ENCODE measurements around the gene TNPO1. TPM values are rescaled to one million over a fixed set of nuclear protein-coding genes. Genes with fewer than 3 reads are reported as not detected.

Gene TNPO1
- total and polyA plus RNA-seq, 2 of the 13 experiments (the other 11 are each of a cell fraction or from before 2014, with no cell fraction given) = 26.7 to 123 TPM

DNA sequence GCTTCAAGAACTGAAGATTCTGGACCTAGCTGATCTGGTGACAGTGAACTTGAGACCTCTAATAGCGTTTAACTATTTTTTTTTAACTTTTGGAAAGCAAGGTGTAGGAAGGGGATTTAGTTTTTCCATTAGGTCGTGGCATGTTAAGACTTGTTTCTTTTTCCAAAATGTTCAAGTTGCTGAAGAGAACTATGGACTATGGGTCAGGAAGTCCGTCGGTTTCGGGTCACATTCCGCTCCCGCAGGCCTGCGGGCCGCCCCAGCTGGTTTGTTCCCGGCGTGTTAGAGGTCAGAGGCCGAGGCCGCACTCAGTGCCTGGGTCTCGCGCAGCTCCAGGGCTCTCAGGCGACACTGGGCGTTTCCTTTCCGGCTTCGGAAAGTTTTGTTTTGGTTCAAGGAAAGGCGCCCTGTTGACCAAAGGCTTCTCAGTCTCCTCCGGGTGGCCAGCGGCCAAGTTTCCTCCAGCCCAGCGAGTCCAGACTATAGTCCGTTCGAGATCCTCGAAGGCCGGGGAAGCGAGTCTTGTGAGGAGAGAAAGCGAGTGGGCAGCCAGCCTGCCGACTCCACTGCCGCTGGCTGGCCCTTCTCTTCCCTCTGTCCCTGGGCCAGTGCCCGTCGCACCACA lies 138.8 kb downstream of the TNPO1 start (continued):
- TF ChIP-seq, protein P1, sequence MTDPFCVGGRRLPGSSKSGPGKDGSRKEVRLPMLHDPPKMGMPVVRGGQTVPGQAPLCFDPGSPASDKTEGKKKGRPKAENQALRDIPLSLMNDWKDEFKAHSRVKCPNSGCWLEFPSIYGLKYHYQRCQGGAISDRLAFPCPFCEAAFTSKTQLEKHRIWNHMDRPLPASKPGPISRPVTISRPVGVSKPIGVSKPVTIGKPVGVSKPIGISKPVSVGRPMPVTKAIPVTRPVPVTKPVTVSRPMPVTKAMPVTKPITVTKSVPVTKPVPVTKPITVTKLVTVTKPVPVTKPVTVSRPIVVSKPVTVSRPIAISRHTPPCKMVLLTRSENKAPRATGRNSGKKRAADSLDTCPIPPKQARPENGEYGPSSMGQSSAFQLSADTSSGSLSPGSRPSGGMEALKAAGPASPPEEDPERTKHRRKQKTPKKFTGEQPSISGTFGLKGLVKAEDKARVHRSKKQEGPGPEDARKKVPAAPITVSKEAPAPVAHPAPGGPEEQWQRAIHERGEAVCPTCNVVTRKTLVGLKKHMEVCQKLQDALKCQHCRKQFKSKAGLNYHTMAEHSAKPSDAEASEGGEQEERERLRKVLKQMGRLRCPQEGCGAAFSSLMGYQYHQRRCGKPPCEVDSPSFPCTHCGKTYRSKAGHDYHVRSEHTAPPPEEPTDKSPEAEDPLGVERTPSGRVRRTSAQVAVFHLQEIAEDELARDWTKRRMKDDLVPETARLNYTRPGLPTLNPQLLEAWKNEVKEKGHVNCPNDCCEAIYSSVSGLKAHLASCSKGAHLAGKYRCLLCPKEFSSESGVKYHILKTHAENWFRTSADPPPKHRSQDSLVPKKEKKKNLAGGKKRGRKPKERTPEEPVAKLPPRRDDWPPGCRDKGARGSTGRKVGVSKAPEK (CRISPR knock-in tag; IDR thresholded peaks at IDR 0.05; ENCODE audit: borderline replicate concordance) = peak; percentile 31; the same call in 1 of the 2 replicates
- TF ChIP-seq CBFB (CRISPR knock-in tag; IDR thresholded peaks at IDR 0.05) = no peak
- no peak for TF ChIP-seq JUND (CRISPR knock-in tag; IDR thresholded peaks at IDR 0.05)
- no peak for TF ChIP-seq CBX2 (IDR thresholded peaks at IDR 0.05; ENCODE audit: low read depth, low read length)
- TF ChIP-seq CBX2 (CRISPR knock-in tag; IDR thresholded peaks at IDR 0.05; ENCODE audit: low read depth) = no peak
- TF ChIP-seq, protein P2, sequence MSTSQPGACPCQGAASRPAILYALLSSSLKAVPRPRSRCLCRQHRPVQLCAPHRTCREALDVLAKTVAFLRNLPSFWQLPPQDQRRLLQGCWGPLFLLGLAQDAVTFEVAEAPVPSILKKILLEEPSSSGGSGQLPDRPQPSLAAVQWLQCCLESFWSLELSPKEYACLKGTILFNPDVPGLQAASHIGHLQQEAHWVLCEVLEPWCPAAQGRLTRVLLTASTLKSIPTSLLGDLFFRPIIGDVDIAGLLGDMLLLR (CRISPR knock-in tag; IDR thresholded peaks at IDR 0.05) = no peak
- TF ChIP-seq HDAC6 (IDR thresholded peaks at IDR 0.05; ENCODE audit: low read depth, low read length) = no peak
- TF ChIP-seq ZEB1 (IDR thresholded peaks at IDR 0.05; ENCODE audit: insufficient replicate concordance, low read depth) = no peak
- TF ChIP-seq, protein P3, sequence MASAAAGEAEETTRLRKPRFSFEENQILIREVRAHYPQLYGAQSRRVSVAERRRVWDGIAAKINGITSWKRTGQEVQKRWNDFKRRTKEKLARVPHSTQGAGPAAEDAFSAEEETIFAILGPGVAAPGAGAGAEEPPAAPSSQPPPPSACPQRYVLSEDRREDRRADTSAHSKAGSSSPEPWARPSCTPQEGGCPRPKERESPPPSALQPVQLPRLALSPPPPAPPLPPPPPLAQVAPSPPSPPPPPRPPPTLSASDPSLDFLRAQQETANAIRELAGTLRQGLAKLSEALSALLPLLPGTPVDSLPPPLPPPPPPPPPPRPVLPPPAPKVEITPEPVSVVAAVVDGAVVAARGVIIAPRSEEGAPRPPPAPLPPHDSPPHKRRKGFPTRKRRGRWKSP (CRISPR knock-in tag; IDR thresholded peaks at IDR 0.05) = no peak
- TF ChIP-seq TMF1 (CRISPR knock-in tag; IDR thresholded peaks at IDR 0.05; ENCODE audit: low read depth) = no peak
- no peak; the same call in 1 of the 2 replicates for TF ChIP-seq SPEN (CRISPR knock-in tag; IDR thresholded peaks at IDR 0.05; ENCODE audit: low read depth)
- TF ChIP-seq MTF1 (CRISPR knock-in tag; IDR thresholded peaks at IDR 0.05) = no peak
- no peak for TF ChIP-seq CAMTA2 (CRISPR knock-in tag; IDR thresholded peaks at IDR 0.05; ENCODE audit: borderline replicate concordance)
- no peak for TF ChIP-seq ZFP1 (CRISPR knock-in tag; IDR thresholded peaks at IDR 0.05)
- TF ChIP-seq HHEX (CRISPR knock-in tag; IDR thresholded peaks at IDR 0.05) = no peak
- TF ChIP-seq ZNF121 (CRISPR knock-in tag; IDR thresholded peaks at IDR 0.05) = no peak; the same call in 1 of the 2 replicates
- TF ChIP-seq TCF12 (IDR thresholded peaks at IDR 0.05) = no peak
- TF ChIP-seq TCF12 (CRISPR knock-in tag; IDR thresholded peaks at IDR 0.05) = no peak
- TF ChIP-seq KLF6 (CRISPR knock-in tag; IDR thresholded peaks at IDR 0.05) = no peak
- no peak for TF ChIP-seq ZNF589 (CRISPR knock-in tag; conservative IDR thresholded peaks at IDR 0.05)
- TF ChIP-seq ZNF260 (CRISPR knock-in tag; IDR thresholded peaks at IDR 0.05; ENCODE audit: borderline replicate concordance, low read depth) = no peak
- TF ChIP-seq PAF1 (CRISPR knock-in tag; IDR thresholded peaks at IDR 0.05) = no peak
- no peak for TF ChIP-seq HNRNPUL1 (IDR thresholded peaks at IDR 0.05; ENCODE audit: low read depth, low read length)
- TF ChIP-seq NCOA2 (CRISPR knock-in tag; IDR thresholded peaks at IDR 0.05) = 0 out of 2 replicates have a peak, but pooled peaks have one; percentile 35
- TF ChIP-seq ZNF350 (CRISPR knock-in tag; IDR thresholded peaks at IDR 0.05; ENCODE audit: borderline replicate concordance, low read depth) = no peak; the same call in 1 of the 2 replicates
- TF ChIP-seq, protein P4, sequence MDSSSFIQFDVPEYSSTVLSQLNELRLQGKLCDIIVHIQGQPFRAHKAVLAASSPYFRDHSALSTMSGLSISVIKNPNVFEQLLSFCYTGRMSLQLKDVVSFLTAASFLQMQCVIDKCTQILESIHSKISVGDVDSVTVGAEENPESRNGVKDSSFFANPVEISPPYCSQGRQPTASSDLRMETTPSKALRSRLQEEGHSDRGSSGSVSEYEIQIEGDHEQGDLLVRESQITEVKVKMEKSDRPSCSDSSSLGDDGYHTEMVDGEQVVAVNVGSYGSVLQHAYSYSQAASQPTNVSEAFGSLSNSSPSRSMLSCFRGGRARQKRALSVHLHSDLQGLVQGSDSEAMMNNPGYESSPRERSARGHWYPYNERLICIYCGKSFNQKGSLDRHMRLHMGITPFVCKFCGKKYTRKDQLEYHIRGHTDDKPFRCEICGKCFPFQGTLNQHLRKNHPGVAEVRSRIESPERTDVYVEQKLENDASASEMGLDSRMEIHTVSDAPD (CRISPR knock-in tag; IDR thresholded peaks at IDR 0.05) = no peak
